ENCODE data around the gene BCL2L2. TPM values are rescaled to one million over a fixed set of nuclear protein-coding genes. Genes with fewer than 3 reads are reported as not detected.
A peak's percentile ranks its signal among the peaks of the same experiment; 100 is the strongest.
"Not testable (repeated sequence)": the region's sequence is repeated elsewhere in the genome, so short reads cannot be mapped to it uniquely, and the experiment has no call there.

The BCL2L2 gene
- 10 to 100 TPM; 26.2 to 42.7 TPM for total RNA-seq

- H3K9ac ChIP-seq (ENCODE audit: low read depth in 2 of 2, low read length in 2 of 2) = peak within 1 kb of the TSS; percentile 89 to 99
- H3K4me1 ChIP-seq = peaks cover 17% of the 10 kb centered on the region
- TF ChIP-seq, protein P1, sequence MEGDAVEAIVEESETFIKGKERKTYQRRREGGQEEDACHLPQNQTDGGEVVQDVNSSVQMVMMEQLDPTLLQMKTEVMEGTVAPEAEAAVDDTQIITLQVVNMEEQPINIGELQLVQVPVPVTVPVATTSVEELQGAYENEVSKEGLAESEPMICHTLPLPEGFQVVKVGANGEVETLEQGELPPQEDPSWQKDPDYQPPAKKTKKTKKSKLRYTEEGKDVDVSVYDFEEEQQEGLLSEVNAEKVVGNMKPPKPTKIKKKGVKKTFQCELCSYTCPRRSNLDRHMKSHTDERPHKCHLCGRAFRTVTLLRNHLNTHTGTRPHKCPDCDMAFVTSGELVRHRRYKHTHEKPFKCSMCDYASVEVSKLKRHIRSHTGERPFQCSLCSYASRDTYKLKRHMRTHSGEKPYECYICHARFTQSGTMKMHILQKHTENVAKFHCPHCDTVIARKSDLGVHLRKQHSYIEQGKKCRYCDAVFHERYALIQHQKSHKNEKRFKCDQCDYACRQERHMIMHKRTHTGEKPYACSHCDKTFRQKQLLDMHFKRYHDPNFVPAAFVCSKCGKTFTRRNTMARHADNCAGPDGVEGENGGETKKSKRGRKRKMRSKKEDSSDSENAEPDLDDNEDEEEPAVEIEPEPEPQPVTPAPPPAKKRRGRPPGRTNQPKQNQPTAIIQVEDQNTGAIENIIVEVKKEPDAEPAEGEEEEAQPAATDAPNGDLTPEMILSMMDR (IDR thresholded peaks at IDR 0.05) = no peak
- no peaks in the 10 kb centered on the region for H3K27me3 ChIP-seq
- H3K4me3 ChIP-seq = peak within 1 kb of the TSS; percentile 70
- H3K9me3 ChIP-seq = no peaks in the 10 kb centered on the region
- no peaks in the 10 kb centered on the region for H3K36me3 ChIP-seq
- H3K27ac ChIP-seq = peak within 1 kb of the TSS; percentile 91
- DNase-seq = peak; percentile 96
- intact Hi-C loops (cut with DNase I) = no loop called here
Measured at GRCh38 chr14:23306412-23307145, at the start of gene BCL2L2. BCL2L2 (plus strand) TSS chr14:23306833; CDS start chr14:23307768, 935 bp downstream.

- DNase-seq = no peak
- H3K9me3 ChIP-seq = no peaks in the 10 kb centered on the region
- no peak overlapping the region for H3K27ac ChIP-seq
Measured at GRCh38 chr14:23258256-23258655, 48.4 kb upstream of the BCL2L2 start.

GRCh38 chr14:23259426-23259825, 47.2 kb upstream of the BCL2L2 start:
- Histone ChIP-seq H3K4me1 (no peaks in the 10 kb centered on the region), H3K27me3 (no peaks in the 10 kb centered on the region), H3K27ac (no peak overlapping the region), H3K9me3 (no peaks in the 10 kb centered on the region), H3K9ac (ENCODE audit: low read depth in 2 of 2, low read length in 2 of 2) (no peak overlapping the region), H3K36me3 (no peaks in the 10 kb centered on the region), H3K4me3 (no peak overlapping the region)
- DNase-seq = no peak
- TF ChIP-seq, protein P1 (IDR thresholded peaks at IDR 0.05) = no peak
- intact Hi-C loops (cut with DNase I) = no loop called here

More at GRCh38 chr14:23258256-23258655, 48.4 kb upstream of the BCL2L2 start:
- Histone ChIP-seq H3K27me3 (no peaks in the 10 kb centered on the region), H3K4me1 (no peaks in the 10 kb centered on the region), H3K4me3 (no peak overlapping the region), H3K36me3 (no peaks in the 10 kb centered on the region), H3K9ac (ENCODE audit: low read depth in 2 of 2, low read length in 2 of 2) (no peak overlapping the region)
- TF ChIP-seq, protein P1 (IDR thresholded peaks at IDR 0.05) = no peak
- intact Hi-C loops (cut with DNase I) = no loop called here

DNA sequence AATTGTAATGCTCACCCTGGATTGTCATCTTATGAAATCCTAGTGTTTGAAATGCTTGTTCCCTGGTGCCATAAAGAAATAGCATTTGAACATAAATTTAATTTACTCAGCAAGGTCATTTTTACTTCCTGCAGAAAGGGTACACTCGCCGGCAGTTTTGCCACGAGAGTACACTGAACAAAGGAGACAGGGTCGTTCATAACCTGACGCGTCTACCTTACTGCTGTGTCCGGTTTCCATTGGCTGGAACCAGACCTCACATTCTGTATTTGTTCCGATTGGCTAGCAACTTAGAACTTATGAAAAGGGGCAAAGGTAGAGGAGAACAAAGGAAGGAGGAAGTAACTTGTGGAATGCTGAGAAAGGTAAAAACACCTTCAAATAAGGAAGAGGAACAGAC, 45.8 kb upstream of the BCL2L2 start:
- DNase-seq = peak; percentile 50
- H3K27ac ChIP-seq = peak overlapping the region; percentile 10

GRCh38 chr14:23269193-23269592, 37.4 kb upstream of the BCL2L2 start:
- TF ChIP-seq, protein P1 (IDR thresholded peaks at IDR 0.05) = no peak
- no peaks in the 10 kb centered on the region for H3K36me3 ChIP-seq
- no peak overlapping the region for H3K27ac ChIP-seq
- no peaks in the 10 kb centered on the region for H3K27me3 ChIP-seq
- intact Hi-C loops (cut with DNase I) = loop anchor here (5.0 to 10.0 kb wide), 2 partner anchors 56 to 113 kb away; partner anchors contain the start of gene PABPN1
- no peaks in the 10 kb centered on the region for H3K4me1 ChIP-seq
- H3K9me3 ChIP-seq = no peaks in the 10 kb centered on the region
- no peak for DNase-seq
- H3K9ac ChIP-seq (ENCODE audit: low read depth in 2 of 2, low read length in 2 of 2) = no peak overlapping the region
- H3K4me3 ChIP-seq = no peak overlapping the region

More for the DNA sequence above, 45.8 kb upstream of the BCL2L2 start:
- not testable (repeated sequence) for H3K9ac ChIP-seq (ENCODE audit: low read depth in 2 of 2, low read length in 2 of 2); H3K4me3 ChIP-seq; H3K36me3 ChIP-seq; H3K27me3 ChIP-seq; H3K4me1 ChIP-seq; H3K9me3 ChIP-seq
- intact Hi-C loops (cut with DNase I) = loop anchor here (10.0 kb wide), 1 partner anchor 64 kb away; the partner anchor contains the start of gene PABPN1

DNA sequence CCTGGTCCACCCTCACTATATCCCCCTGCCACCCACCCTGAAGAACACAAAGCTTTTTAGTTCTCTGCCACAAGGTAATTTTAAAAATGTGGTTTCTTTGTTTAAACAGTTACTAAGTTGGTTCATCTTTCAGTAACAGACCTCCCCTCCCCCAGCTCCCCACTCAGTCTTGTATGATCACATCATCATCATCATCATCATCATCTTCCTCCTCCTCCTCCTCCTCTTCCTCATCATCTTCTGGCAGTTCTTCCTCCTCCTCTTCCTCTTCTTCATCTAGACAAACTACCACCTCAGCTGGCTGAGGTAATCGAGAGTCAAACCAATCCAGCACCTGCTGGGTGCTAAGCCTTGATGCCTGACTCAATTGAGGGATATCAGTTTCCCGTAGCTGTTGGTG, 31.2 kb upstream of the BCL2L2 start:
- Histone ChIP-seq H3K27me3 (no peaks in the 10 kb centered on the region), H3K36me3 (no peaks in the 10 kb centered on the region), H3K4me1 (no peaks in the 10 kb centered on the region), H3K9me3 (no peaks in the 10 kb centered on the region), H3K9ac (ENCODE audit: low read depth in 2 of 2, low read length in 2 of 2) (no peak overlapping the region), H3K4me3 (no peak overlapping the region), H3K27ac (no peak overlapping the region)
- TF ChIP-seq, protein P1 (IDR thresholded peaks at IDR 0.05) = no peak
- intact Hi-C loops (cut with DNase I) = no loop called here
- no peak for DNase-seq

All from colonic mucosa (tissue), 4 donors.